ENCODE measurements around the gene COMT.

DNA sequence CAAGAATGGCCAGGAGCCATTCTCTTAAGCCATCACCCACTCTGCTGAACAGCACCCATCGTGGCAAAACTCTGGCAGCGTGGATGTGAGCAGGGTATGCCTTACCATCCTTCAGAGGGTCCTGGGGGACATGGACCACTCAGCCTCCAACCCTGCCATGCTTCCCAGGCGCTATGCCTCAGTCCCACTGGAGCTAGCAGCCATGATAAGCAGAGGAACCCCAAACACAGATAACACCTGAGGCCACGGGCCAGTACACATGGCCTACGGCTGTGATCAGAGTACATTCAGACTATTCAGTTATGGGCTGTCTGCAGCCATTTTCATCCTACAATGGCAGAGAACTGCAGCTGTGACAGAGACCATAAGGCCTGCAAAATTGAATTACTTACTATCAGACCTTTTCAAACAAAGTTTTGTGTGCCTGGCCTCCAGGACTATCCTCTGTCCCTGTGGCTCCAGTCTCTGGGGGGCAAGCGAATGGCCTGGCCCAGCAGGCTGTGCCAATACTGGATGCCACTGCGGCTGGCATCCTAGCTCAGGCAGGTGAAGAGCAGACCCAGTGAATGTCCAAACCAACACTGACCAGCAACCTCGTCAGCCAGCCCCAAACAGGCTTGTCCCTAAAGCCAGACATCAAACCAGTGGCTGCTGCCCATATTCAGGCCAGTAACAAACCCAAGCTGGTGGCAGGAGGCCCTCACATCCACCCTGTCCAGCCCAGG is 68.2 kb downstream of the COMT start:
- no peak for TF ChIP-seq POLR2AphosphoS5 (IDR thresholded peaks at IDR 0.05; ENCODE audit: low read depth, low read length)
- no peak for TF ChIP-seq POLR2A (IDR thresholded peaks at IDR 0.05; ENCODE audit: low read depth, low read length)

All from GM12892 (cell line).